GM12891 (cell line): ENCODE measurements around the gene CMTM7.

Experiments used
- POLR2A ChIP-seq: IDR thresholded peaks from 2 replicates; pipeline ENCODE4 v1.6.1; 2011; ENCODE audit warnings: low read depth, low read length, control low read depth
- POLR2AphosphoS5 ChIP-seq: IDR thresholded peaks from 2 replicates; pipeline ENCODE4 v1.6.1; 2011; ENCODE audit warnings: low read depth, low read length, control low read depth
- POU2F2 ChIP-seq: IDR thresholded peaks from 2 replicates; pipeline ENCODE4 v1.6.1; 2011; ENCODE audit warnings: low read depth, mild to moderate bottlenecking, control low read depth, low read length, moderate library complexity
- SPI1 ChIP-seq: IDR thresholded peaks from 2 replicates; pipeline ENCODE4 v1.6.1; 2011; ENCODE audit warnings: low read depth, low read length, control low read depth
- TAF1 ChIP-seq: IDR thresholded peaks from 2 replicates; pipeline ENCODE4 v1.6.1; 2011; ENCODE audit warnings: low read depth, low read length, control low read depth

- TF ChIP-seq POLR2A: no peak
- TF ChIP-seq POU2F2: no peak
- no peak for TF ChIP-seq POLR2AphosphoS5
- TF ChIP-seq TAF1: no peak
- no peak for TF ChIP-seq SPI1
Measured at GRCh38 chr3:32431481-32431880, 39.8 kb downstream of the CMTM7 start.
